Breast epithelium (tissue), 3 donors: ENCODE measurements around the gene WDFY2.

Experiments used
- POLR2A ChIP-seq: fragments of 450-650 bp; IDR thresholded peaks from one replicate; pipeline ENCODE4 v1.6.1; 2016; ENCODE audit warnings: antibody characterized with exemption, mild to moderate bottlenecking, moderate library complexity
- POLR2AphosphoS5 ChIP-seq, 3 donors: sonication (generic); formaldehyde crosslinking; IDR thresholded peaks; one replicate each; pipeline ENCODE4 v1.6.1; 2017; ENCODE audit warnings: antibody characterized with exemption in 3 of 3
- TF ChIP-seq, protein P1 (sequence below), 3 donors: fragments of 450-650 bp; IDR thresholded peaks; one replicate each; pipeline ENCODE4 v1.5.1; 2016 to 2017; ENCODE audit warnings: antibody characterized with exemption in 3 of 3, mild to moderate bottlenecking in 3 of 3, moderate library complexity in 3 of 3

DNA sequence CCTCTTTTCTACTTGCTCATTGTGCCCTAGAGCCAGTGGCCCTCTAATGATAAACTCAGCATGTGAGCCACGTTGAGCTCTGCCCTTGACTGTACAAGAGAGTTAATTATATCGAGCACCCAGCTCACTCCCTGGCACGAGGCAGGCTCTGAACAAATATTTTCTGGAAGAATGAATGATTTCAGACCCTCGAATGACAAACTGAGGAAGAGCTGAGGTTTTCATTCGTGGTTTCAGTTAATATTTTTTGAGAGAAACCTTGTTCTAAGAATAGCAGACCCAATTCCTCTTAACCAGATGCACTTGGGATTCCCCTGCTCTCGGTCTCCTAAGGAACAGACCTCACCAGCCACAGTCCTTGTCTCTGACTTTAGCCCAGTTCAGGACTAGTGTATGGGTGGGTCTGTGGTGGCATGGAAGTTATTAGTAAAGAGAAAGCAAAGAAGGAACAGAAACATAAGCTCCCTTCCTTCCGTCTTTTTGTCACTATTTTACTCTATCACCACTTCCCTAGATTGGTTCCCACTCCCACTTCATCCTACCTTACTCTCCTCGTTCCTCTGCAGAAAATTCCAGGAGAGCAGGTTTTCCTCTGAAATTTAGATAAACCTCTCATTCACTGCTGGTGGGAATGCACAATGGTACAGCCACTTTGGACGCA lies 22.1 kb upstream of the WDFY2 start:
- TF ChIP-seq POLR2AphosphoS5 (IDR thresholded peaks at IDR 0.05), result no peak
- TF ChIP-seq, protein P1, sequence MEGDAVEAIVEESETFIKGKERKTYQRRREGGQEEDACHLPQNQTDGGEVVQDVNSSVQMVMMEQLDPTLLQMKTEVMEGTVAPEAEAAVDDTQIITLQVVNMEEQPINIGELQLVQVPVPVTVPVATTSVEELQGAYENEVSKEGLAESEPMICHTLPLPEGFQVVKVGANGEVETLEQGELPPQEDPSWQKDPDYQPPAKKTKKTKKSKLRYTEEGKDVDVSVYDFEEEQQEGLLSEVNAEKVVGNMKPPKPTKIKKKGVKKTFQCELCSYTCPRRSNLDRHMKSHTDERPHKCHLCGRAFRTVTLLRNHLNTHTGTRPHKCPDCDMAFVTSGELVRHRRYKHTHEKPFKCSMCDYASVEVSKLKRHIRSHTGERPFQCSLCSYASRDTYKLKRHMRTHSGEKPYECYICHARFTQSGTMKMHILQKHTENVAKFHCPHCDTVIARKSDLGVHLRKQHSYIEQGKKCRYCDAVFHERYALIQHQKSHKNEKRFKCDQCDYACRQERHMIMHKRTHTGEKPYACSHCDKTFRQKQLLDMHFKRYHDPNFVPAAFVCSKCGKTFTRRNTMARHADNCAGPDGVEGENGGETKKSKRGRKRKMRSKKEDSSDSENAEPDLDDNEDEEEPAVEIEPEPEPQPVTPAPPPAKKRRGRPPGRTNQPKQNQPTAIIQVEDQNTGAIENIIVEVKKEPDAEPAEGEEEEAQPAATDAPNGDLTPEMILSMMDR (IDR thresholded peaks at IDR 0.05), result no peak
- TF ChIP-seq POLR2A, result no peak
